PFSK-1 (cell line): ENCODE measurements around the gene STK26.

Source experiments
- FOXP2 ChIP-seq: optimal IDR thresholded peaks from 2 replicates; pipeline ENCODE3; 2011; ENCODE audit warnings: borderline replicate concordance, control low read depth, inconsistent platforms; ENCODE audit not compliant: insufficient read depth; ENCODE audit errors: extremely low read length, extremely low read depth
- POLR2AphosphoS5 ChIP-seq: IDR thresholded peaks from 2 replicates; pipeline ENCODE4 v1.6.1; 2012; ENCODE audit warnings: low read depth, mild to moderate bottlenecking, control low read depth, low read length, moderate library complexity
- REST ChIP-seq, 2 experiments: IDR thresholded peaks; 2 replicates each; pipeline versions ENCODE4 v1.6.1 to v1.8.0; 2011 to 2012; ENCODE audit warnings: low read depth in 2 of 2, low read length in 2 of 2, control low read depth in 1 of 2, inconsistent platforms in 1 of 2, mild to moderate bottlenecking in 1 of 2, moderate library complexity in 1 of 2; ENCODE audit not compliant: insufficient read depth in 1 of 2
- SIN3A ChIP-seq: IDR thresholded peaks from 2 replicates; pipeline ENCODE4 v1.6.1; 2012; ENCODE audit warnings: mild to moderate bottlenecking, low read length, moderate library complexity, borderline replicate concordance; ENCODE audit not compliant: insufficient read depth
- TAF1 ChIP-seq: IDR thresholded peaks from 2 replicates; pipeline ENCODE4 v1.6.1; 2012; ENCODE audit warnings: low read length, control low read depth, borderline replicate concordance; ENCODE audit not compliant: insufficient read depth

- TF ChIP-seq POLR2AphosphoS5 (no peak), TAF1 (no peak), REST (IDR thresholded peaks at IDR 0.05; ENCODE audit: insufficient read depth in 1 of 2, low read depth in 2 of 2, low read length in 2 of 2) (no peak), FOXP2 (no peak), SIN3A (no peak)
Measured at GRCh38 chrX:132040066-132040465, 17.0 kb downstream of the STK26 start.
